ENCODE results near the gene NDN.
A peak's percentile ranks its signal among the peaks of the same experiment; 100 is the strongest.

NDN gene

GRCh38 chr15:23648920-23649515 lies 38.1 kb downstream of the NDN start:
- no peak overlapping the region for H3K27ac ChIP-seq
- ChIA-PET CTCF (interaction anchor here (0.7 kb wide), 1 partner anchor 9 kb away, joined by 4 read pairs; no protein-coding TSS in a partner anchor), POLR2A (ENCODE audit: low non-redundant PET) (no interaction called here)
- peak; percentile 9 for DNase-seq (ENCODE audit: low spot score)
- TF ChIP-seq, protein P1, sequence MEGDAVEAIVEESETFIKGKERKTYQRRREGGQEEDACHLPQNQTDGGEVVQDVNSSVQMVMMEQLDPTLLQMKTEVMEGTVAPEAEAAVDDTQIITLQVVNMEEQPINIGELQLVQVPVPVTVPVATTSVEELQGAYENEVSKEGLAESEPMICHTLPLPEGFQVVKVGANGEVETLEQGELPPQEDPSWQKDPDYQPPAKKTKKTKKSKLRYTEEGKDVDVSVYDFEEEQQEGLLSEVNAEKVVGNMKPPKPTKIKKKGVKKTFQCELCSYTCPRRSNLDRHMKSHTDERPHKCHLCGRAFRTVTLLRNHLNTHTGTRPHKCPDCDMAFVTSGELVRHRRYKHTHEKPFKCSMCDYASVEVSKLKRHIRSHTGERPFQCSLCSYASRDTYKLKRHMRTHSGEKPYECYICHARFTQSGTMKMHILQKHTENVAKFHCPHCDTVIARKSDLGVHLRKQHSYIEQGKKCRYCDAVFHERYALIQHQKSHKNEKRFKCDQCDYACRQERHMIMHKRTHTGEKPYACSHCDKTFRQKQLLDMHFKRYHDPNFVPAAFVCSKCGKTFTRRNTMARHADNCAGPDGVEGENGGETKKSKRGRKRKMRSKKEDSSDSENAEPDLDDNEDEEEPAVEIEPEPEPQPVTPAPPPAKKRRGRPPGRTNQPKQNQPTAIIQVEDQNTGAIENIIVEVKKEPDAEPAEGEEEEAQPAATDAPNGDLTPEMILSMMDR (conservative IDR thresholded peaks at IDR 0.05; ENCODE audit: low read depth) = peak; percentile 52

DNA sequence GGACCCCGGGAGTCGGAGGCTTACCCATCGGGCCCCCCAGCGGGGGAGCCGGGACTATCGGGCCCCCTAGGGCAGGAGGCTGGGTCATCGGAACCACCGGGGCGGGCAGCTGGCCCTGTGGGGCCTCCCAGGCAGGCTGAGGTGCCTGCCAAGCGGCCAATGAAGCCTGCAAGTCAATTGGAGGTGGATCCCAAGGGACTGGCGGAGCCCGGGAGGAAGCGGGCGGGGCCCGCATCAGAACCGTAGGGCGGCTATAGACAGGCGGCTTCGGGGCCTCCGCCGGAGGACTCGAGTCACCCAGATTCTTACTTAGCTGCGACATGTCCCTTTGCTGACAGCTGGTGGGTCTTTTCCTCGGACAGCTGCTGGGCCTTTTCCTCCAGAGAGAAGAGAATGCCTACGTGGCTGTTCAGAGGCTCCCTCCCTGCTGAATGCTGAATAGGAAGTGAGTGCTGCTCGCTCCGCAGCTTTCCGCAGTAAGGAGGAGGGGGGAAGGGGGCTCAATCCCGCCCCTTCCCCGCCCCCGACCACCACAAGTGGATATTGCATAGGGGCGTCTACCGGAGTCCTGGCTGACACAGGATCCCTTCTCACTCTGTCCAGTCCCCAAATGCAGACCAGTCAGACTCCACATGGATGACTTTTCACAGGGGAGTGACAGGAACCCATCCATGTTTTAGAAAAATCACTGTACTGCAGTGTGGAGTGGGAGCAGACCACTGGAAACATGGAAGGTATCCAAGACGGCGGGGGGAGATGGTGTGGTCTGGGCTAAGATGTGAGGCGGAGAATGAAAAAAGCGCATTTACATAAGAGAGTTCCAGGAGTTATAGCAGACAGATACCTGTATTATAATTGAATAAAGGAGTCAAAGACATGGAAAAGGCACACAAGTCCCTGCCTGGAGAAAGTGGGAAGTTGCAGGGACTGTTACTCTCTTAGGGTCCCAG lies 39.4 kb downstream of the NDN start, which contains the start of gene MAGEL2:
Gene MAGEL2 (minus strand): TSS at position 447 of the 950 bp plus-strand sequence. CDS start 125 bp downstream, at position 322.
- DNase-seq (ENCODE audit: low spot score) = no peak
- POLR2A ChIA-PET (ENCODE audit: low non-redundant PET) = no interaction called here
- CTCF ChIA-PET = interaction anchor here (0.6 kb wide), 1 partner anchor 1474 kb away, joined by 5 read pairs; no protein-coding TSS in a partner anchor

GRCh38 chr15:23647001-23647295 lies 40.2 kb downstream of the NDN start:
- no peak for DNase-seq (ENCODE audit: low spot score)
- CTCF ChIA-PET = no interaction called here
- H3K27ac ChIP-seq = no peak overlapping the region
- TF ChIP-seq, protein P1 (conservative IDR thresholded peaks at IDR 0.05; ENCODE audit: low read depth) = no peak
- POLR2A ChIA-PET (ENCODE audit: low non-redundant PET) = no interaction called here

More for the DNA sequence above, 39.4 kb downstream of the NDN start, which contains the start of gene MAGEL2:
- H3K27ac ChIP-seq = no peak within 1 kb of the TSS
- TF ChIP-seq, protein P1 (conservative IDR thresholded peaks at IDR 0.05; ENCODE audit: low read depth) = no peak

GRCh38 chr15:23646165-23647000 lies 40.7 kb downstream of the NDN start:
- POLR2A ChIA-PET (ENCODE audit: low non-redundant PET) = no interaction called here
- TF ChIP-seq, protein P1 (conservative IDR thresholded peaks at IDR 0.05; ENCODE audit: low read depth) = no peak
- no peak overlapping the region for H3K27ac ChIP-seq
- no peak for DNase-seq (ENCODE audit: low spot score)
- CTCF ChIA-PET = no interaction called here

GRCh38 chr15:23645371-23646164 lies 41.5 kb downstream of the NDN start:
- CTCF ChIA-PET = no interaction called here
- H3K27ac ChIP-seq = no peak overlapping the region
- no peak for DNase-seq (ENCODE audit: low spot score)
- TF ChIP-seq, protein P1 (conservative IDR thresholded peaks at IDR 0.05; ENCODE audit: low read depth) = no peak
- POLR2A ChIA-PET (ENCODE audit: low non-redundant PET) = no interaction called here

Data from RWPE1 (cell line).